HEK293 (cell line): Measurements from ENCODE around the gene GPR39.

Source experiments
- CTCF ChIP-seq: fragments of 450-650 bp; formaldehyde crosslinking; IDR thresholded peaks from 2 replicates; pipeline ENCODE4 v1.5.1; 2016; ENCODE audit warnings: missing biosample characterization, missing genetic modification characterization
- HOXA7 ChIP-seq: sonication (generic); formaldehyde crosslinking; IDR thresholded peaks from 2 replicates; pipeline ENCODE4 v1.8.1; 2022; ENCODE audit warnings: missing genetic modification reagents, borderline replicate concordance
- PBX3 ChIP-seq: sonication (generic); formaldehyde crosslinking; IDR thresholded peaks from 2 replicates; pipeline ENCODE4 v1.8.1; 2022; ENCODE audit warnings: mild to moderate bottlenecking, moderate library complexity, missing genetic modification reagents
- REST ChIP-seq: fragments of 450-650 bp; formaldehyde crosslinking; IDR thresholded peaks from 2 replicates; pipeline ENCODE4 v1.5.1; 2016; ENCODE audit warnings: missing biosample characterization, missing genetic modification characterization
- ZBTB20 ChIP-seq: fragments of 450-650 bp; formaldehyde crosslinking; IDR thresholded peaks from 2 replicates; pipeline ENCODE4 v1.5.1; 2016; ENCODE audit warnings: missing biosample characterization, missing genetic modification characterization
- ZNF555 ChIP-seq: fragments of 450-650 bp; formaldehyde crosslinking; conservative IDR thresholded peaks from 2 replicates; pipeline ENCODE4 v1.5.1; 2017; ENCODE audit warnings: missing biosample characterization, mild to moderate bottlenecking, missing genetic modification characterization, inconsistent platforms
- ZNF561 ChIP-seq: fragments of 450-650 bp; IDR thresholded peaks from 2 replicates; pipeline ENCODE4 v1.5.1; 2018; ENCODE audit warnings: missing biosample characterization, missing genetic modification characterization, borderline replicate concordance
- ZNF704 ChIP-seq: fragments of 450-650 bp; formaldehyde crosslinking; IDR thresholded peaks from 2 replicates; pipeline ENCODE4 v1.5.1; 2016; ENCODE audit warnings: missing biosample characterization, missing genetic modification characterization
- TF ChIP-seq, protein P1 (sequence below): fragments of 450-650 bp; formaldehyde crosslinking; IDR thresholded peaks from 2 replicates; pipeline ENCODE4 v1.5.1; 2017; ENCODE audit warnings: missing biosample characterization, missing genetic modification characterization
- TF ChIP-seq, protein P2 (sequence below): fragments of 450-650 bp; formaldehyde crosslinking; IDR thresholded peaks from 2 replicates; pipeline ENCODE4 v1.5.1; 2017; ENCODE audit warnings: missing biosample characterization, missing genetic modification characterization

DNA sequence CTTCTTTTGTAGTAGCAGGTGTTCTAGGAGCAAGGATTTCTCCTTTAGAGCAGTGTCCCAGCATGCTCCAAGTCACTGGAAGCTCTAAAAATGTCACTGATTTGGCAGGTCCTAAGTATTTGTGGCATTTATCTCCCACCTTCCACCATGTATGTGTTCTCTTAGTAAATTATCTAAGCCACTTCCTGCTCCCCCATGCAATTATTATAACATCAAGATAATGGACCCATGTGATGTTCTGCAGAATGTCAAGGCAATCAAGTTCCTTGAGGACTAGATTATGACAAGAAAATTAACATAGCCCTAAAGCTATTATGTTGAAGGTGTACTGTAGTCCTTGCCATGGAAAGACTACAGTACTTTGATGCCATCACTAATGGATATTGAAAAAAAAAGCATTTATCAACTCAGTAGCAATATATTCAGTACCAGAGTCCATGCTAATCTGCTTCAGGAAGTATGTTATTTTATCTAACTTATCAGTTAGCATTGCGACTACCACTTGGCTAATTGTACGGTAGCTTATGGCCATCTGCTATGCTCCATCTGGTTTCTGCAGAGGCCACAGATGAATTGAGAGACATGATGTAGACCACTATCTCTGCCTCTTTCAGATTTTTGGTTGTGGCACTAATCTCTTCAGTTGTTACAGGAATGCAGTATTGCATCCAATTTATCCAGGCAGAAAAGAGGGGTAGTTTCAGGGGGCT lies 56.7 kb downstream of the GPR39 start:
- TF ChIP-seq CTCF (tag by site-specific recombination) (no peak), REST (tag by site-specific recombination) (no peak), HOXA7 (CRISPR knock-in tag) (no peak), PBX3 (no peak), ZNF704 (no peak), ZNF555 (no peak), ZNF561 (tag by site-specific recombination) (no peak), ZBTB20 (tag by site-specific recombination) (no peak)
- TF ChIP-seq, protein P1, sequence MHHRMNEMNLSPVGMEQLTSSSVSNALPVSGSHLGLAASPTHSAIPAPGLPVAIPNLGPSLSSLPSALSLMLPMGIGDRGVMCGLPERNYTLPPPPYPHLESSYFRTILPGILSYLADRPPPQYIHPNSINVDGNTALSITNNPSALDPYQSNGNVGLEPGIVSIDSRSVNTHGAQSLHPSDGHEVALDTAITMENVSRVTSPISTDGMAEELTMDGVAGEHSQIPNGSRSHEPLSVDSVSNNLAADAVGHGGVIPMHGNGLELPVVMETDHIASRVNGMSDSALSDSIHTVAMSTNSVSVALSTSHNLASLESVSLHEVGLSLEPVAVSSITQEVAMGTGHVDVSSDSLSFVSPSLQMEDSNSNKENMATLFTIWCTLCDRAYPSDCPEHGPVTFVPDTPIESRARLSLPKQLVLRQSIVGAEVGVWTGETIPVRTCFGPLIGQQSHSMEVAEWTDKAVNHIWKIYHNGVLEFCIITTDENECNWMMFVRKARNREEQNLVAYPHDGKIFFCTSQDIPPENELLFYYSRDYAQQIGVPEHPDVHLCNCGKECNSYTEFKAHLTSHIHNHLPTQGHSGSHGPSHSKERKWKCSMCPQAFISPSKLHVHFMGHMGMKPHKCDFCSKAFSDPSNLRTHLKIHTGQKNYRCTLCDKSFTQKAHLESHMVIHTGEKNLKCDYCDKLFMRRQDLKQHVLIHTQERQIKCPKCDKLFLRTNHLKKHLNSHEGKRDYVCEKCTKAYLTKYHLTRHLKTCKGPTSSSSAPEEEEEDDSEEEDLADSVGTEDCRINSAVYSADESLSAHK: no peak
- TF ChIP-seq, protein P2, sequence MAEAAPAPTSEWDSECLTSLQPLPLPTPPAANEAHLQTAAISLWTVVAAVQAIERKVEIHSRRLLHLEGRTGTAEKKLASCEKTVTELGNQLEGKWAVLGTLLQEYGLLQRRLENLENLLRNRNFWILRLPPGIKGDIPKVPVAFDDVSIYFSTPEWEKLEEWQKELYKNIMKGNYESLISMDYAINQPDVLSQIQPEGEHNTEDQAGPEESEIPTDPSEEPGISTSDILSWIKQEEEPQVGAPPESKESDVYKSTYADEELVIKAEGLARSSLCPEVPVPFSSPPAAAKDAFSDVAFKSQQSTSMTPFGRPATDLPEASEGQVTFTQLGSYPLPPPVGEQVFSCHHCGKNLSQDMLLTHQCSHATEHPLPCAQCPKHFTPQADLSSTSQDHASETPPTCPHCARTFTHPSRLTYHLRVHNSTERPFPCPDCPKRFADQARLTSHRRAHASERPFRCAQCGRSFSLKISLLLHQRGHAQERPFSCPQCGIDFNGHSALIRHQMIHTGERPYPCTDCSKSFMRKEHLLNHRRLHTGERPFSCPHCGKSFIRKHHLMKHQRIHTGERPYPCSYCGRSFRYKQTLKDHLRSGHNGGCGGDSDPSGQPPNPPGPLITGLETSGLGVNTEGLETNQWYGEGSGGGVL: no peak
